HG03457 (cell line): Measurements from ENCODE around the gene NEGR1.

Source experiments
- ATAC-seq: cut with Tn5 transposase; IDR thresholded peaks from one replicate; pipeline ENCODE4 v1.9.1; 2021; ENCODE audit warnings: moderate number of reproducible peaks; ENCODE audit not compliant: unreplicated experiment

NEGR1 gene

GRCh38 chr1:71788113-71788512, 494.2 kb downstream of the NEGR1 start:
- ATAC-seq = no peak

GRCh38 chr1:71787699-71788098, 494.6 kb downstream of the NEGR1 start:
- ATAC-seq = no peak

GRCh38 chr1:71786218-71786617, 496.1 kb downstream of the NEGR1 start:
- ATAC-seq = no peak

- no peak for ATAC-seq
These were observed 496.9 kb downstream of the NEGR1 start for GRCh38 chr1:71785450-71785849.

- ATAC-seq = no peak
These were observed 497.3 kb downstream of the NEGR1 start for GRCh38 chr1:71785000-71785399.

- no peak for ATAC-seq
These were observed 498.1 kb downstream of the NEGR1 start for GRCh38 chr1:71784241-71784640.

- ATAC-seq = no peak
These were observed 499.3 kb downstream of the NEGR1 start for GRCh38 chr1:71783071-71783470.

- no peak for ATAC-seq
These were observed 500.9 kb downstream of the NEGR1 start for GRCh38 chr1:71781450-71781849.

GRCh38 chr1:71780681-71781080, 501.7 kb downstream of the NEGR1 start:
- peak; percentile 79 for ATAC-seq

GRCh38 chr1:71778940-71779339, 503.4 kb downstream of the NEGR1 start:
- ATAC-seq = no peak

GRCh38 chr1:71777094-71777493, 505.2 kb downstream of the NEGR1 start:
- ATAC-seq = no peak

GRCh38 chr1:71774705-71775104, 507.6 kb downstream of the NEGR1 start:
- no peak for ATAC-seq

GRCh38 chr1:71770121-71770520, 512.2 kb downstream of the NEGR1 start:
- ATAC-seq = no peak

GRCh38 chr1:71766748-71767147, 515.6 kb downstream of the NEGR1 start:
- ATAC-seq = no peak

- ATAC-seq = no peak
These were observed 519.7 kb downstream of the NEGR1 start for GRCh38 chr1:71762514-71763255.

- ATAC-seq = no peak
These were observed 526.9 kb downstream of the NEGR1 start for GRCh38 chr1:71755441-71755840.

- ATAC-seq = no peak
These were observed 528.6 kb downstream of the NEGR1 start for GRCh38 chr1:71753746-71754145.

- ATAC-seq = no peak
These were observed 537.0 kb downstream of the NEGR1 start for GRCh38 chr1:71745326-71745725.

GRCh38 chr1:71743862-71744261, 538.5 kb downstream of the NEGR1 start:
- ATAC-seq = no peak

- ATAC-seq = no peak
These were observed 543.4 kb downstream of the NEGR1 start for GRCh38 chr1:71738910-71739309.

GRCh38 chr1:71738256-71738655, 544.1 kb downstream of the NEGR1 start:
- ATAC-seq = no peak

GRCh38 chr1:71737768-71738167, 544.6 kb downstream of the NEGR1 start:
- no peak for ATAC-seq

- ATAC-seq = no peak
These were observed 549.2 kb downstream of the NEGR1 start for GRCh38 chr1:71733121-71733520.
